NOMO-1 treated with DMSO at 0.1 percent for 48 hours (cell line): ENCODE data around the gene DLEU7.
A peak's percentile ranks its signal among the peaks of the same experiment; 100 is the strongest.

Source experiments
- DNase-seq: peaks from one replicate; lab custom pipeline; 2025; ENCODE audit not compliant: unreplicated experiment; lab: John Stamatoyannopoulos, UW

Gene DLEU7

DNA sequence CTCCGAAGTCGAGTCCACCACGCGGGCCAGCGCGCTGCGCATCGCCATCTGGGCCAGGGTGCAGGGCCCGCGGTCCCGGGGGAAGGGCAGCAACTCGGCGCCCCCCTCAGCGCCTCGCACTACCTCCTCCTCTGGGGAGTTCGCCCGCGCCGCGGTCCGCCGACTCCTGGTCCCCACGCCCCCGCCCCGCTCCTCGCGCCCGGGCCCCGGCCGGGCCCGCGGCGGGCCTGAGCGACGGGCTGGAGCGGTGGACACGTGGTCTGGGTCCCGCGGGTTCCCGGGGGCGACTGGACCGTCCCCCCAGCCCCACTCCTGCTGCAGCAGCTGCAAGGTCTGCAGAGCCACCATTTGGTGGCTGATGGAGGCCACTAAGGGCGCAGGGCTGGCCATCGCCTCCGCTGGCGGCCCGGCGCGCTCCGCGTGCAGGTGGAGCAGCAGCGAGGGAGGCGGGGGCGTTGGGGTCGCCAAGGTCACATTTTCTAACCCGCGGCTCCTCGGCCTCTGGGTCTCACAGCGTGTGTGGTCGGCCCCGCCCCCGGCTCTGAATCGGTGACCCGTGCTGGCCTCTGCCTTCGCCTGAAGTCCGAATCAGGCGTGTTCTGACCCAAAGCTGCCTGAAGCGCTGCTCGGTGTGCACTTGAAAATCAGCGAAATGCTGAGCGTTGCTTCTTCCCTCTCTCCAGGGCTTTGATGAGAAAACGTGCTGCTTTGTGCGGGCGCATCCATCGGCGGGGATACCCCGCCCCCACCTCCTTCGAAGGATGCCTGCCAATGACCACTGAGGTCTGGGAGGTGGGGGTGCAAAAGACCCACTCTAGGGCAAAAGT lies at the start of gene DLEU7:
Gene DLEU7 (minus strand): TSS at position 436 of the 827 bp plus-strand sequence. CDS start 46 bp downstream, at position 390.
- no peak for DNase-seq

DNA sequence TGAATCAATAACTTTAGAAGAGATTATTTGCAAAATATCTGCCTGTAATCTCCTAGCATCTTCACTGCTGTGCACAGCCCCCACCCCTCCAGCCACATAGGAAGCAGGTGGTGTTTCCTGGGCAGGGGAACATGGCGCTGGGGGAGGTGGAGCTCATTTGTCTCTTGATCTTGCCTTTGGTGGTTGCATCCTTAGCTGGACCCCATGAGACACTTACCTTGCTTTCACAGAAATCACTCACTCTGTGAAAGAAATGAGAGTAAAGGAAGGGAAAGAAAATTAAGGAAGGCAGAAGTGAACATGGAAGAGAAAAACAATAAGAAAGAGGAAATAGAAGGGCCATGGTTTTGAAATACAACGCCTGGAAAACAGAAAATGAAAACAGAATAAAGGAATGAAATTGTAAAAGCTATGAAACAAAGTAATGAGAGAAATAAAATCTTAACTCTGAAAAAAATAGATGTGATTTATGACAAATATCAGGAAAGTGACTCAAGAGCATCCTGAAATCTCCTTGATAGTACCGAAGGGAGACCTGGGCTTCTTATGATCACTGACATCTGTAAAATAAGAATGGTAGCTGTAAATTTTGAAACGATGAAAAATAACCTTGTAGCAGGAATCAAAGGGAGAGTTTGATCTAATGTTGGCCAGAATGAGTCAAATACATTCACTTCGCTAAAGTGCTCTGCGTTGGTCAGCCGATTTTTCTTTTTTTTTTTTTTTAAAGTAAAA lies 48.9 kb upstream of the DLEU7 start:
- DNase-seq: no peak

GRCh38 chr13:50891206-50891605 lies 47.7 kb upstream of the DLEU7 start:
- DNase-seq: no peak

DNA sequence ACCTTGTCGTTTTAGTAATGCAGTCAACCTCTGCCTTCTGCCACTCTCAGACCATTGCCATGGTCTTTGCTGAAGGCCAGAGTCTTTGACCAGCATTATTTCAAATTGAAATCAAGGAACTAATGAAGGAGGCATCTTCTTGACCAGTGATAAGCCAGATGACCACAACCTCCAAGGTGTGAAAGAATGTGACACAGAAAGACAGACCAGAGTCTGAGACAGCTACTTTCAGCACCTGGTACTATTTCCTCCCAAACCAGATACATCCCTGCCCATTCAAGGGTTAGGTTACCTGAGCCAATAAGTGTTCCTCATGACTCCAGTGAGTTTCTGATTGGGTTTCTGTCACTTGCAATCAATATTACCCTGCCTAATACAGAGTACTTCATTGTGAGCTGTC lies 45.8 kb upstream of the DLEU7 start:
- no peak for DNase-seq

GRCh38 chr13:50888362-50888761 lies 44.9 kb upstream of the DLEU7 start:
- no peak for DNase-seq

GRCh38 chr13:50887151-50887550 lies 43.7 kb upstream of the DLEU7 start:
- DNase-seq: peak; percentile 70

GRCh38 chr13:50884265-50884664 lies 40.8 kb upstream of the DLEU7 start:
- DNase-seq: peak; percentile 10

DNA sequence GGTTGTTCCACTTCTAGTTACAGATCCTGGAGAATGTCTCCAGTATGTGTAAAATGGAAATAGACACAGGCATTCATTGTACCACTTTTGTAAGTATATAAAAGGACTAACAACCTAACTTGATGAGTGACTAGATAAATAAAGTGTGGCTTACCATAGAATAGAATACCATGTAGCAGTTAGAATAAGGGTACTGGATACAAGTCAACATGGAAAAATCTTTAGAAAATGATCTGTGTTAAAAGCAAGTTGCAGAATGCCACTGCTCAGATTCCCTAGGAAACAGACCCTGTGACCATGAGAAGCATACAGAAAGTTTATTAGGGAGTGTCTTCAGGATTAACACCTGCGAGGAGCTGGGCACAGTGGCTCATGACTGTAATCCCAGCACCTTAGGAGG lies 40.2 kb upstream of the DLEU7 start:
- DNase-seq: no peak

- DNase-seq: peak; percentile 63
Observed at GRCh38 chr13:50882816-50883435, 39.4 kb upstream of the DLEU7 start.

DNA sequence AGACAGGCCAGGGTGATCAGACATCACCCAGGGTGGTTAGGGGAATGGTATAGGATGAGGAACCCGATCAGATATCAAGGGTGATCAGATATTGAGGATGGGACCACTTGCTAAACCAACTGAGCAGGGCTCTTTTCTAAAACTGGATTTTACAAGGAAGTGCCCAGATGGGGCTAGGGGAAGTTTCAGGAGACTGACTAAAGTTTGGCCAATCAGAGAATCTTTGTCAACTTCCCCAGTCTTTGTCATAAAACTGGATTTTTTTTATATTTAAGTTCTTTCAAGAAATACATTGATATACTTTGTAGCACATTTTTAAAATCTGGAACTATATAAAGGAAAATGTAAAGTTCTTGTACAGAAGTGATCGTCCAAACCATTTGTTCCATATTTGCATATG lies 30.5 kb upstream of the DLEU7 start:
- DNase-seq: no peak

- DNase-seq: no peak
Observed at GRCh38 chr13:50873467-50873866, 30.0 kb upstream of the DLEU7 start.

DNA sequence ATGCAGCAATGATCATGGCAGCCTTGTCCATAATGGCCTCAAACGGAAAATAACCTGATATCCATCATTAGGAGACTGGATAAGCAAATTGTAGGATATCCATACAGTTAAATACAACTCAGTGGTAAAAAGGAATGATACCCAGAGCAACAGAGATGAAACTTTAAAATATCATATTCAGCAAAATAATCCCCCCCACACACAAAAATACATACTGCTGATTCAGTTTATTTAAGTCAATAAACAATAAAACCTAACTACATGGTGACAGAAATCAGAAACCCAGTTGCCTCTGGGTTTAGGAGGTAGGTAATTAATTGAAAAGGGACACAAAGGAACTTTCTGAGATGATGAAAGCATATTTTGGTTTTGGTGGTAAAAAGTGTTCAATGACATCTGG lies 27.9 kb upstream of the DLEU7 start:
- DNase-seq: no peak

DNA sequence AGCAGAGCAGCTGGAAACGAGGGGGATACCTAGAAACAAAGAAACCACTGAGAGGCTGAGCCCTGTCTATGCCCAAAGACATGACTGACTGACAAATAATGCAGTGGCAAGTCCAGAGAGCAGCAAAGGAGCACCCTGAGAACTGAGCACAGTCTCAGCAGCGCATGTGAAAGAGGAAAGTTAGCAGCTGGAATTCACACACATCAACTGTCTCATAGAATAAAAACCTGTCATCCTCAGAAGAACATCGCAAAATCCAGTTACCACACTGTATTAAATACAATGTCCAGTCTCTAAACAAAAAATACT lies 24.1 kb upstream of the DLEU7 start:
- DNase-seq: no peak

DNA sequence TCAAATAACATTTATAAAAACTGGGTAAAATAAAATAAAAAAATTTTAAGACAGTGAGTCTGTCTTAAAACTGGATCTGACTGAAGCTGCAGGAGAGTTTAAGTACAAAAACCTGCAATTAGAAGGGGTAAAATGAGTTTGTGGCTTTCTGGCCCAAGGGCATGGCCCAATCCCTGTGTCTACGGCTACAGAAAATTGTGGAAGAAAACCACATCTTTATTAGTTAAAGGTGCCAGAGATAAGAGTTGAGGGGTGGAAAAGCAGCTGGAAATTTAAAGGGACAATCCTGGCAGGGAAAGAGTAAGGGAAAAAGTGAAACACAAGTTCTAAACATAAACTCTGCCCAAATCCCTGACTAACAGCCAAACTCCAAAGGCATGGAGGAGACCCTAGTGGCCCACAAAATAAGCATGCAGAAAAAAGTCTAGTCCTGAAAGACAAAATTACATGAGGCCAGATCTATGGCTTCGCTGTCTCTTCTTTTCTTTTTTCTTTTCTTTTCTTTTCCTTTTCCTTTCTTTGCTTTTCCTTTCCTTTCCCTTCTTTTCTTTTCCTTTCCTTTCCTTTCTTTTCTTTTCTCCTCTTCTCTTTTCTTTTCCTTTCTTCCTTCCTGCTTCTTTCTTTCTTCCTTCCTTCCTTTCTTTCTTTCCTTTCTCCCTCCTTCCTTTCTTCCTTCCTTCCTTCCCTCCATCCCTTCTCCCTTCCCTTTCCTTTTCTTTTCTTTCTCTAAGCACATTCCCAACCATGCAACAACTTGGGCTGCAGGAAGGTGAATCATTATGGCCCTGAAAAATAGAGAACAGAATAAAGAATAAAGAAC lies 23.5 kb upstream of the DLEU7 start:
- no peak for DNase-seq

DNA sequence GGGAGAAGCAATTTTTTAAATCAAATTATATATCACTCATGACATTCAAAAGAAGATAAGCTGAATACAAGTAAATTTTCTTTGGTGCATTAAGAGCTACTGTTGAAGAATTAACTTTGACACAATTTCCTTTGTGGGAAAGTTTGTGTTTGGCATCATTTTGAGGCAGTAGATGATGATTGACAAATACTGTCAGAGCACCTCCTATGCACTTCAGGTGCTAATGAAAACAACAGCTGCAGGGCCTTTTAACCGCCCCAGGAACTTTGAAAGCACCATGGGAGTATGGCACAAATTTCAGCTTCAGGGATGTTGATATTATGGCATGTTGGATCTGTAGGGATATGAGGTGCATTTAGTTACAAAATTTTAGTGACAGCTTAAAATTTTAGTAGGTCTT lies 21.0 kb upstream of the DLEU7 start:
- no peak for DNase-seq

- no peak for DNase-seq
Observed at GRCh38 chr13:50855681-50856080, 12.2 kb upstream of the DLEU7 start.

- no peak for DNase-seq
Observed at GRCh38 chr13:50850445-50850844, 7.0 kb upstream of the DLEU7 start.

- no peak for DNase-seq
Observed at GRCh38 chr13:50847501-50847900, 4.0 kb upstream of the DLEU7 start.

DNA sequence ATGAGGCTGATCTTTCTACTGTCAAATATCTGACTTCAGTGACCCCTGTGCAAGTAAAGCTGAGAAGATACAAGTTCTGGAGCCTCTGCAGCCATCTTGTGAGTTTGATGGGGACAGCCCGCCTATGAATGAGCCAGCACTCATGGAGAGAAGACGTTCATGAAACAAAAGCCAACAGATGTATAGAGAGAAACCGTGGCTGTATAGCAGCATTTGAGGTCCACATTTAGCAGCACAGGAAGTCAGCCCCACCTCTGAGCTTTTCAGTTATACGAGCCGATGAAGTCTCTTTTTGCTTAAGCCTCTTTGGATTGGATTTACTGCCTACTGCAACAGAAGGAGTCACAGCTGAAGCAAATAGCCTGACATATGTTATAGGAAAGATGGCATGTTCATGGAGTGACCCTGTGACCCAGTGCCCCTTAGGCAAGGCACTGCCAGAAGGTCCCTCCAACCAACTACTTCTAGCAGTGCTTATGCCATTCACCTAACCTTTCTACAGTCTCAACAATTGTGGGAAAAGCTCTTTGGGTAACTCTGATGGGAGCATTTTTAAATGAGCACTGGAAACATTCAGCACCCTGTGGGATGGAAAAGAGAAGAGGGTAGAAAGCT lies 3.5 kb upstream of the DLEU7 start:
- no peak for DNase-seq

DNA sequence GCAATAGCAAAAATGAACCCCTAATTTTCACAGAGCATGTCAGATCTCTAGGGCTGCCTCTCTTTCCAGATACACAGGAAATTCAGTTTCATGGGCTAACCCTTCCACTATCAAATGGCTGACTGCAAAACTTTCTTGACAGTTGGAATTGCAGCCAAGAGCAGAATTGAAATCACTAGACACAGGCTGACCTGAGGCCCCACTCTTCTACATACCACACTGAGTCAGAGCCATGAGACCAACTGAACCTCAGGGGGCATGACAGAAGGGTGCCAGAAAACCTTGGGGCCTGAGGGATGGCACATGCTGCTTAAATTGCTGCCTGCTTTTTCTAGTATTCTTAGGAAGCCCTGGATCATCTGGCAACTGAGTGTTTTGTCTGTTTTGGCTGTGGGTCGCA lies 1.7 kb upstream of the DLEU7 start:
- no peak for DNase-seq
